ENCODE measurements around the gene CARD11. TPM values are rescaled to one million over a fixed set of nuclear protein-coding genes. Genes with fewer than 3 reads are reported as not detected.

CARD11 gene
- total and polyA plus RNA-seq, 2 of the 4 experiments (the other 2 are of a cell fraction) = 0.18 to 0.26 TPM

- Histone ChIP-seq H4K91ac (ENCODE audit: insufficient read depth, low read depth, low read length) (no peak overlapping the region), H4K5ac (ENCODE audit: low read depth, low read length) (no peak overlapping the region), H3K9me1 (ENCODE audit: insufficient read depth, low read length) (no peaks in the 10 kb centered on the region), H3K18ac (ENCODE audit: low read depth, low read length) (no peak overlapping the region), H3K56ac (ENCODE audit: extremely low read depth, insufficient read depth, low read length) (no peak overlapping the region), H2BK20ac (ENCODE audit: low read depth, low read length) (no peak overlapping the region), H3K14ac (replicated peaks; ENCODE audit: low read depth, low read length) (no peak overlapping the region), H2AK5ac (ENCODE audit: low read depth, low read length) (no peak overlapping the region), H2AFZ (replicated peaks; ENCODE audit: low read length, poor library complexity) (no peak overlapping the region), H3K4ac (ENCODE audit: low read depth, low read length) (no peak overlapping the region), H3K27ac (ENCODE audit: insufficient read depth, low read length) (no peak overlapping the region), H3K4me1 (ENCODE audit: control insufficient read depth, insufficient read depth, low read length) (no peaks in the 10 kb centered on the region), H2BK5ac (ENCODE audit: low read depth, low read length, poor library complexity, severe bottlenecking) (no peak overlapping the region), H3K9ac (ENCODE audit: low read depth, low read length) (no peak overlapping the region), H3K4me2 (ENCODE audit: low read depth, low read length) (no peak overlapping the region), H3K23ac (ENCODE audit: low read depth, low read length) (no peak overlapping the region), H2BK120ac (ENCODE audit: low read depth, low read length) (no peak overlapping the region), H4K20me1 (ENCODE audit: insufficient read depth, low read length) (no peaks in the 10 kb centered on the region), H4K8ac (ENCODE audit: low read depth in 2 of 2, low read length in 2 of 2) (no peak overlapping the region), H3K36me3 (ENCODE audit: control insufficient read depth, insufficient read depth, low read length) (no peaks in the 10 kb centered on the region), H3K79me1 (ENCODE audit: low read depth in 1 of 2, low read length in 2 of 2) (no peaks in the 10 kb centered on the region), H2AK9ac (replicated peaks; ENCODE audit: low read depth, low read length, poor library complexity) (no peak overlapping the region), H3K4me3 (ENCODE audit: insufficient read depth, low read depth, low read length) (no peak overlapping the region), H2BK15ac (ENCODE audit: low read depth, low read length) (no peak overlapping the region), H3K9me3 (ENCODE audit: control insufficient read depth, insufficient read depth, low read length) (peaks cover 2% of the 10 kb centered on the region), H3K27me3 (ENCODE audit: control insufficient read depth, insufficient read depth, low read length) (no peaks in the 10 kb centered on the region)
- ATAC-seq (ENCODE audit: low read depth) (no peak), DNase-seq (no peak)
- intact Hi-C loops (cut with micrococcal nuclease) = no loop called here
- in situ Hi-C loops (cut with MboI; ENCODE audit: low sequenced_read_pairs) = no loop called here
- 69% methylated on average over 6 of the region's 8 CpGs; no CpG with 5 or more reads in 1 of the 2 experiments for WGBS, 2 experiments (ENCODE audit: extremely low coverage in 2 of 2, insufficient read length in 1 of 2)
- ChIA-PET POLR2A (ENCODE audit: unreplicated experiment) (no interaction called here), CTCF (no interaction called here)
- dilution Hi-C loops (cut with HindIII; ENCODE audit: low sequenced_read_pairs, unreplicated experiment) = no loop called here
- no TSS peak for BruUV-seq (replicated peaks)
- TF ChIP-seq MXI1 (IDR thresholded peaks at IDR 0.05; ENCODE audit: borderline replicate concordance, low read depth, low read length) (no peak), RAD21 (IDR thresholded peaks at IDR 0.05; ENCODE audit: low read length) (no peak), RCOR1 (IDR thresholded peaks at IDR 0.05; ENCODE audit: insufficient replicate concordance, low read length) (no peak), CHD1 (IDR thresholded peaks at IDR 0.05; ENCODE audit: low read depth, low read length) (no peak), ELK1 (IDR thresholded peaks at IDR 0.05; ENCODE audit: borderline replicate concordance, low read depth, low read length) (no peak), FOS (IDR thresholded peaks at IDR 0.05; ENCODE audit: low read depth, low read length) (no peak), POLR2A (IDR thresholded peaks at IDR 0.05; ENCODE audit: low read depth, low read length) (no peak), BHLHE40 (IDR thresholded peaks at IDR 0.05; ENCODE audit: low read depth, low read length) (no peak), MAZ (IDR thresholded peaks at IDR 0.05; ENCODE audit: borderline replicate concordance, low read depth, low read length) (no peak), CEBPB (IDR thresholded peaks at IDR 0.05; ENCODE audit: low read depth, low read length) (no peak), MAFK (IDR thresholded peaks at IDR 0.05; ENCODE audit: low read depth, low read length) (no peak), SMC3 (IDR thresholded peaks at IDR 0.05; ENCODE audit: low read depth, low read length) (no peak), NFE2L2 (IDR thresholded peaks at IDR 0.05; ENCODE audit: low read depth, low read length) (no peak), RFX5 (IDR thresholded peaks at IDR 0.05; ENCODE audit: low read depth, low read length) (no peak)
- TF ChIP-seq, protein P1, sequence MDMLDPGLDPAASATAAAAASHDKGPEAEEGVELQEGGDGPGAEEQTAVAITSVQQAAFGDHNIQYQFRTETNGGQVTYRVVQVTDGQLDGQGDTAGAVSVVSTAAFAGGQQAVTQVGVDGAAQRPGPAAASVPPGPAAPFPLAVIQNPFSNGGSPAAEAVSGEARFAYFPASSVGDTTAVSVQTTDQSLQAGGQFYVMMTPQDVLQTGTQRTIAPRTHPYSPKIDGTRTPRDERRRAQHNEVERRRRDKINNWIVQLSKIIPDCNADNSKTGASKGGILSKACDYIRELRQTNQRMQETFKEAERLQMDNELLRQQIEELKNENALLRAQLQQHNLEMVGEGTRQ (IDR thresholded peaks at IDR 0.05; ENCODE audit: low read depth, low read length) = no peak
- TF ChIP-seq, protein P2, sequence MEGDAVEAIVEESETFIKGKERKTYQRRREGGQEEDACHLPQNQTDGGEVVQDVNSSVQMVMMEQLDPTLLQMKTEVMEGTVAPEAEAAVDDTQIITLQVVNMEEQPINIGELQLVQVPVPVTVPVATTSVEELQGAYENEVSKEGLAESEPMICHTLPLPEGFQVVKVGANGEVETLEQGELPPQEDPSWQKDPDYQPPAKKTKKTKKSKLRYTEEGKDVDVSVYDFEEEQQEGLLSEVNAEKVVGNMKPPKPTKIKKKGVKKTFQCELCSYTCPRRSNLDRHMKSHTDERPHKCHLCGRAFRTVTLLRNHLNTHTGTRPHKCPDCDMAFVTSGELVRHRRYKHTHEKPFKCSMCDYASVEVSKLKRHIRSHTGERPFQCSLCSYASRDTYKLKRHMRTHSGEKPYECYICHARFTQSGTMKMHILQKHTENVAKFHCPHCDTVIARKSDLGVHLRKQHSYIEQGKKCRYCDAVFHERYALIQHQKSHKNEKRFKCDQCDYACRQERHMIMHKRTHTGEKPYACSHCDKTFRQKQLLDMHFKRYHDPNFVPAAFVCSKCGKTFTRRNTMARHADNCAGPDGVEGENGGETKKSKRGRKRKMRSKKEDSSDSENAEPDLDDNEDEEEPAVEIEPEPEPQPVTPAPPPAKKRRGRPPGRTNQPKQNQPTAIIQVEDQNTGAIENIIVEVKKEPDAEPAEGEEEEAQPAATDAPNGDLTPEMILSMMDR (conservative IDR thresholded peaks at IDR 0.05; ENCODE audit: low read depth, low read length) = no peak
Observed at GRCh38 chr7:2968176-2968575, 75.5 kb downstream of the CARD11 start.

Data from IMR-90 (cell line).